ENCODE data around the gene SEMA3C.

GRCh38 chr7:80790877-80791276 is 128.0 kb downstream of the SEMA3C start:
- TF ChIP-seq CTCF (IDR thresholded peaks at IDR 0.05): no peak
- no peak for TF ChIP-seq POLR2A (IDR thresholded peaks at IDR 0.05)
- no peak for TF ChIP-seq POLR2AphosphoS5 (IDR thresholded peaks at IDR 0.05)

All from prostate gland (tissue), 2 donors.